ENCODE results near the gene MEGF9.
"Not testable (repeated sequence)": the region's sequence is repeated elsewhere in the genome, so short reads cannot be mapped to it uniquely, and the experiment has no call there.

The MEGF9 gene

GRCh38 chr9:120654272-120654671, 60.0 kb downstream of the MEGF9 start:
- no peak for DNase-seq

- no peak for DNase-seq
Observed at GRCh38 chr9:120653762-120654161, 60.5 kb downstream of the MEGF9 start.

GRCh38 chr9:120652934-120653333, 61.3 kb downstream of the MEGF9 start:
- no peak for DNase-seq

GRCh38 chr9:120650352-120650751, 63.9 kb downstream of the MEGF9 start:
- no peak for DNase-seq

GRCh38 chr9:120648581-120649197, 65.6 kb downstream of the MEGF9 start:
- DNase-seq: no peak

- DNase-seq: no peak
Observed at GRCh38 chr9:120646948-120647347, 67.3 kb downstream of the MEGF9 start.

- DNase-seq: no peak
Observed at GRCh38 chr9:120645760-120646159, 68.5 kb downstream of the MEGF9 start.

- DNase-seq: no peak
Observed at GRCh38 chr9:120643061-120643460, 71.2 kb downstream of the MEGF9 start.

GRCh38 chr9:120642129-120642770, 72.0 kb downstream of the MEGF9 start:
- no peak for DNase-seq

GRCh38 chr9:120640874-120641273, 73.4 kb downstream of the MEGF9 start:
- DNase-seq: not testable (repeated sequence)

GRCh38 chr9:120640380-120640779, 73.9 kb downstream of the MEGF9 start:
- no peak for DNase-seq

GRCh38 chr9:120637919-120638318, 76.4 kb downstream of the MEGF9 start:
- no peak for DNase-seq

- no peak for DNase-seq
Observed at GRCh38 chr9:120636194-120636957, 77.9 kb downstream of the MEGF9 start.

- DNase-seq: no peak
Observed at GRCh38 chr9:120635011-120635410, 79.3 kb downstream of the MEGF9 start.

GRCh38 chr9:120630333-120630732, 83.9 kb downstream of the MEGF9 start:
- no peak for DNase-seq

- not testable (repeated sequence) for DNase-seq
Observed at GRCh38 chr9:120628925-120629497, 85.3 kb downstream of the MEGF9 start.

GRCh38 chr9:120628207-120628924, 85.9 kb downstream of the MEGF9 start:
- no peak for DNase-seq

GRCh38 chr9:120627073-120627472, 87.2 kb downstream of the MEGF9 start:
- DNase-seq: no peak

- DNase-seq: no peak
Observed at GRCh38 chr9:120626512-120626911, 87.8 kb downstream of the MEGF9 start.

GRCh38 chr9:120625222-120625621, 89.0 kb downstream of the MEGF9 start:
- no peak for DNase-seq

GRCh38 chr9:120622790-120623189, 91.5 kb downstream of the MEGF9 start:
- no peak for DNase-seq

- DNase-seq: no peak
Observed at GRCh38 chr9:120621941-120622340, 92.3 kb downstream of the MEGF9 start.
